Kidney (tissue), 14 donors: ENCODE results near the gene CDKL4. TPM values are rescaled to one million over a fixed set of nuclear protein-coding genes. Genes with fewer than 3 reads are reported as not detected.

ENCODE experiments used
- DNase-seq, 5 donors: peaks; one replicate each; pipeline ENCODE4 v3.0.0-alpha.2; 2013 to 2020
- FAIRE-seq: peaks from 2 replicates; lab custom pipeline; 2012; peaks lifted over from hg19 to GRCh38; lab: Jason Lieb, UNC
- H3K27ac ChIP-seq, 2 donors: one replicate each; pipeline ENCODE4 v1.7.0; 2013; ENCODE audit warnings: low read depth in 2 of 2, low read length in 2 of 2, inconsistent platforms in 1 of 2
- H3K27me3 ChIP-seq: one replicate; pipeline ENCODE4 v1.7.1; 2013; ENCODE audit warnings: low read length, inconsistent platforms; ENCODE audit not compliant: control insufficient read depth, insufficient read depth
- H3K36me3 ChIP-seq, 3 donors: one replicate each; pipeline versions ENCODE4 v1.7.0 to v1.7.1; 2013; ENCODE audit warnings: low read length in 3 of 3, control low read depth in 1 of 3, inconsistent platforms in 1 of 3; ENCODE audit not compliant: insufficient read depth in 3 of 3, control insufficient read depth in 2 of 3
- H3K4me1 ChIP-seq, 3 donors: one replicate each; pipeline versions ENCODE4 v1.7.0 to v1.7.1; 2013; ENCODE audit warnings: low read length in 3 of 3, inconsistent platforms in 1 of 3, low read depth in 1 of 3; ENCODE audit not compliant: control insufficient read depth in 2 of 3, insufficient read depth in 2 of 3
- H3K4me3 ChIP-seq, 3 donors: one replicate each; pipeline versions ENCODE4 v1.7.0 to v1.8.1; 2013; ENCODE audit warnings: low read length in 3 of 3, control low read depth in 1 of 3, inconsistent platforms in 1 of 3
- H3K9ac ChIP-seq, 3 donors: one replicate each; pipeline versions ENCODE4 v1.7.0 to v1.7.1; 2013; ENCODE audit warnings: low read length in 3 of 3, control low read depth in 1 of 3, inconsistent platforms in 1 of 3
- H3K9me3 ChIP-seq, 3 donors: one replicate each; pipeline versions ENCODE4 v1.7.0 to v1.7.1; 2013; ENCODE audit warnings: low read length in 3 of 3, control low read depth in 1 of 3, inconsistent platforms in 1 of 3; ENCODE audit not compliant: control insufficient read depth in 2 of 3, insufficient read depth in 1 of 3
- CTCF ChIP-seq: IDR thresholded peaks from 3 replicates; pipeline ENCODE4 v1.5.1; 2012; ENCODE audit warnings: mild to moderate bottlenecking, moderate library complexity, borderline replicate concordance; ENCODE audit not compliant: insufficient read depth; ENCODE audit errors: extremely low read depth
- intact Hi-C: fragments of 100-400 bp; cut with DNase I; formaldehyde crosslinking; loops from one replicate; pipeline ENCODE4 v1.11.1; 2022
- polyA plus RNA-seq: library from polyadenylated mRNA; stranded (reverse); fragments of 350-450 nt; fragmentation: Illumina TruSeq; extraction: RNeasy Lipid Tissue Mini Kit (QIAGEN cat#74804); gene quantifications from one replicate; pipeline ENCODE4 v1.2.3, GENCODE V29; 2014; ENCODE audit warnings: low read depth, low replicate concordance; ENCODE audit not compliant: insufficient read depth
- total RNA-seq: library from RNA; stranded (reverse); fragmentation: NEBNext Ultra II Directional; extraction: Animal tissue kit (Norgen Biotek cat#: 25700); gene quantifications from one replicate; pipeline ENCODE4 v1.2.1, GENCODE V29; 2021
- donor health status: control.
- donor health status: control.
- donor health status: control.
- donor health status: control.
- donor health status: control.
- donor health status: DM: yes; HTN: yes; CAD: no.
- donor health status: Normal renal cell carcinoma (clear cell type).

CDKL4 gene
- total and polyA plus RNA-seq, 2 donors from 2014 or later = 1.2 TPM; not detected in 1

- H3K27me3 ChIP-seq = no peaks in the 10 kb centered on the region
- intact Hi-C loops = no loop called here
- no peaks in the 10 kb centered on the region for H3K9me3 ChIP-seq
- H3K4me3 ChIP-seq = no peak overlapping the region
- H3K27ac ChIP-seq = no peak overlapping the region
- no peaks in the 10 kb centered on the region for H3K36me3 ChIP-seq
- DNase-seq = no peak
- no peak for TF ChIP-seq CTCF
- no peaks in the 10 kb centered on the region for H3K4me1 ChIP-seq
- H3K9ac ChIP-seq = no peak overlapping the region
- FAIRE-seq = no peak
Observed at GRCh38 chr2:39152504-39152903, 91.3 kb downstream of the CDKL4 start.

GRCh38 chr2:39150890-39151497 lies 92.8 kb downstream of the CDKL4 start:
- FAIRE-seq (no peak), DNase-seq (peak in 2 of 5 donors; percentile 19 to 38)
- no peak overlapping the region for H3K4me3 ChIP-seq
- no peaks in the 10 kb centered on the region for H3K9me3 ChIP-seq
- H3K9ac ChIP-seq = no peak overlapping the region
- intact Hi-C loops = no loop called here
- no peaks in the 10 kb centered on the region for H3K27me3 ChIP-seq
- H3K27ac ChIP-seq = no peak overlapping the region
- H3K4me1 ChIP-seq = no peaks in the 10 kb centered on the region
- H3K36me3 ChIP-seq = no peaks in the 10 kb centered on the region
- TF ChIP-seq CTCF = no peak

GRCh38 chr2:39150102-39150562 lies 93.6 kb downstream of the CDKL4 start:
- FAIRE-seq (no peak), DNase-seq (no peak)
- intact Hi-C loops = no loop called here
- no peaks in the 10 kb centered on the region for H3K36me3 ChIP-seq
- no peaks in the 10 kb centered on the region for H3K4me1 ChIP-seq
- H3K9me3 ChIP-seq = no peaks in the 10 kb centered on the region
- H3K4me3 ChIP-seq = no peak overlapping the region
- no peak overlapping the region for H3K9ac ChIP-seq
- no peak overlapping the region for H3K27ac ChIP-seq
- no peak for TF ChIP-seq CTCF
- H3K27me3 ChIP-seq = no peaks in the 10 kb centered on the region

GRCh38 chr2:39146630-39147029 lies 97.1 kb downstream of the CDKL4 start:
- TF ChIP-seq CTCF = no peak
- Histone ChIP-seq H3K4me1 (no peaks in the 10 kb centered on the region), H3K27me3 (no peaks in the 10 kb centered on the region), H3K9ac (no peak overlapping the region), H3K4me3 (no peak overlapping the region), H3K9me3 (no peaks in the 10 kb centered on the region), H3K27ac (no peak overlapping the region), H3K36me3 (no peaks in the 10 kb centered on the region)
- FAIRE-seq = no peak
- intact Hi-C loops = no loop called here
- no peak for DNase-seq
